Activated gamma-delta T cell treated with anti-CD3 and anti-CD28 coated beads, Interleukin-2, amount 50 U/mL, for 16 hours (primary cell): ENCODE measurements around the gene LCP1.

Experiments
- DNase-seq: peaks from one replicate; pipeline ENCODE4 v3.0.0-alpha.2; 2020; ENCODE audit warnings: low read depth

Gene LCP1

GRCh38 chr13:46158983-46159382, 23.0 kb downstream of the LCP1 start:
- no peak for DNase-seq

GRCh38 chr13:46158222-46158621, 23.8 kb downstream of the LCP1 start:
- no peak for DNase-seq

- no peak for DNase-seq
Observed at GRCh38 chr13:46154136-46154801, 27.7 kb downstream of the LCP1 start.

- no peak for DNase-seq
Observed at GRCh38 chr13:46152627-46153328, 29.2 kb downstream of the LCP1 start.

- DNase-seq: no peak
Observed at GRCh38 chr13:46150134-46150693, 31.8 kb downstream of the LCP1 start.

GRCh38 chr13:46149272-46150133, 32.5 kb downstream of the LCP1 start:
- DNase-seq: no peak

- no peak for DNase-seq
Observed at GRCh38 chr13:46146898-46147297, 35.1 kb downstream of the LCP1 start.

- DNase-seq: no peak
Observed at GRCh38 chr13:46145950-46146349, 36.0 kb downstream of the LCP1 start.

GRCh38 chr13:46145135-46145534, 36.8 kb downstream of the LCP1 start:
- DNase-seq: no peak

GRCh38 chr13:46143184-46143701, 38.7 kb downstream of the LCP1 start:
- no peak for DNase-seq

GRCh38 chr13:46142776-46143175, 39.2 kb downstream of the LCP1 start:
- DNase-seq: no peak

GRCh38 chr13:46140044-46140443, 41.9 kb downstream of the LCP1 start:
- no peak for DNase-seq

GRCh38 chr13:46137627-46138317, 44.2 kb downstream of the LCP1 start:
- DNase-seq: no peak

GRCh38 chr13:46136688-46137087, 45.3 kb downstream of the LCP1 start:
- no peak for DNase-seq

GRCh38 chr13:46134961-46135522, 46.9 kb downstream of the LCP1 start:
- no peak for DNase-seq

GRCh38 chr13:46134494-46134893, 47.5 kb downstream of the LCP1 start:
- DNase-seq: no peak

GRCh38 chr13:46132109-46132508, 49.9 kb downstream of the LCP1 start:
- DNase-seq: no peak

- DNase-seq: no peak
Observed at GRCh38 chr13:46131705-46132104, 50.3 kb downstream of the LCP1 start.

GRCh38 chr13:46129955-46130618, 51.9 kb downstream of the LCP1 start:
- DNase-seq: no peak

- DNase-seq: no peak
Observed at GRCh38 chr13:46129124-46129523, 52.9 kb downstream of the LCP1 start.
